ENCODE data around the gene ASB10.

The ASB10 gene, protein sequence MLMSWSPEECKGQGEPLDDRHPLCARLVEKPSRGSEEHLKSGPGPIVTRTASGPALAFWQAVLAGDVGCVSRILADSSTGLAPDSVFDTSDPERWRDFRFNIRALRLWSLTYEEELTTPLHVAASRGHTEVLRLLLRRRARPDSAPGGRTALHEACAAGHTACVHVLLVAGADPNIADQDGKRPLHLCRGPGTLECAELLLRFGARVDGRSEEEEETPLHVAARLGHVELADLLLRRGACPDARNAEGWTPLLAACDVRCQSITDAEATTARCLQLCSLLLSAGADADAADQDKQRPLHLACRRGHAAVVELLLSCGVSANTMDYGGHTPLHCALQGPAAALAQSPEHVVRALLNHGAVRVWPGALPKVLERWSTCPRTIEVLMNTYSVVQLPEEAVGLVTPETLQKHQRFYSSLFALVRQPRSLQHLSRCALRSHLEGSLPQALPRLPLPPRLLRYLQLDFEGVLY

DNA sequence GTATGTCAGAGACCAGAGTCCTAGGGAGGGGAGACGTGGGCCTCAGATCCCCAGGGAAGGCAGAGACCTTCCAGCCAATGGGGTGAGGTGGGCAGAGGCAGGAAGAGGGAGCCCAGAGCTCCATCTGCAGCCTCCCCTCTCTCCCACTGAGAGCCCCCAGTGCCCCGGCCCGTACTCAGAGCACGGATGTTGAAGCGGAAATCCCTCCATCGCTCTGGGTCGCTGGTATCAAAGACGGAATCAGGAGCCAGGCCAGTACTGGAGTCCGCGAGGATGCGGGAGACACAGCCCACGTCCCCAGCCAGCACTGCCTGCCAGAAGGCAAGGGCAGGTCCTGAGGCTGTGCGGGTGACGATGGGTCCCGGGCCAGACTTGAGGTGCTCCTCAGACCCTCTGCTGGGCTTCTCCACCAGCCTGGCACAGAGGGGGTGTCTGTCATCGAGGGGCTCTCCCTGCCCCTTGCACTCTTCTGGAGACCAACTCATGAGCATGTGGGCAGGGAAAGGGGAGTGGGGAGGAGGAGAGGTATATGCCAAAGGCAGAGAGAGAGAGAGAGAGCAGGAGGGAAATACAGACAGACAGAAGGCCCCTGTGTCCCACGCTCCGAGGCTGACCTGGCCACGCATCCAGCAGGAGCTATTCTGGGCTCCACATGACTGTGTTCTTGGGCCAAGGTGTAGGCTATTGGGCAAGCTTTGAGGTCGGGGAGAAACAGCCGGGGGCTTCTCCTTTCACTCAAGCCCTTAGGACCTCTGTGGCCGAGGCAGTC, at the start of gene ASB10:
Gene ASB10, minus strand, starts transcription at position 611 of the 769 bp plus-strand sequence. Its CDS starts 120 bp downstream, at position 491.
- no peak for DNase-seq (ENCODE audit: low read depth in 2 of 2)

DNA sequence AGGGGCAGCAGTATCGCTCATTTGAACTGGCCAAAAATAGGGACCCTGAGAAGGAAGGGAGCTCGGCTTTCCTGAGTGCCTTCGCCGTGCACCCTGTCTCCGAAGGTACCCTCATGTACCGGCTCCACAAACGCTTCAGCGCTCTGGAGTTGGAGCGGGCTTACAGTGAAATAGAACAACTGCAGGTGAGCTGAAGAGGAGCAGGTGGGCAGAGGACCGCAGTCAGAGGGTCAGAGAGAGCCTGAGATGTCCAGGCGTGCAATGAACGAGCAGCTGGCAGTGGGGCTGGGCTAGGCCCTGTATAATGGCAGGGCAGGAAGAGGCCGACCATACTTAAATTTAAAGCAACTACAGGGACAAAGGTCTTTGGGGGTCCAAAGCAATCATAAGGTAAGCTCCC, 49.4 kb upstream of the ASB10 start:
- DNase-seq (ENCODE audit: low read depth in 2 of 2): no peak

DNA sequence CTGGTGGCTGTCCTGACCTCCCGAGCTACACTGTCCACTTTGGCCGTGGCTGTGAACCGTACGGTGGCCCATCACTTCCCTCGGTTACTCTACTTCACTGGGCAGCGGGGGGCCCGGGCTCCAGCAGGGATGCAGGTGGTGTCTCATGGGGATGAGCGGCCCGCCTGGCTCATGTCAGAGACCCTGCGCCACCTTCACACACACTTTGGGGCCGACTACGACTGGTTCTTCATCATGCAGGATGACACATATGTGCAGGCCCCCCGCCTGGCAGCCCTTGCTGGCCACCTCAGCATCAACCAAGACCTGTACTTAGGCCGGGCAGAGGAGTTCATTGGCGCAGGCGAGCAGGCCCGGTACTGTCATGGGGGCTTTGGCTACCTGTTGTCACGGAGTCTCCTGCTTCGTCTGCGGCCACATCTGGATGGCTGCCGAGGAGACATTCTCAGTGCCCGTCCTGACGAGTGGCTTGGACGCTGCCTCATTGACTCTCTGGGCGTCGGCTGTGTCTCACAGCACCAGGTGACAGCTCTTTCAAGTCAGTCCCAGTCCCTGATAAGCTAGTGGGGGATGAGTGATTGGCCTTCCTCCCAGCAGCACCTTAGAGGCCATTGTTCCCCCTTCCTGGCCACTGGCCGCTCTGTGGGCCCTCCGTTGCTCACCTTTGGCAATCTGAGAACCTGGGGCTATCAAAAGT, 48.2 kb upstream of the ASB10 start:
- no peak for DNase-seq (ENCODE audit: low read depth in 2 of 2)

DNA sequence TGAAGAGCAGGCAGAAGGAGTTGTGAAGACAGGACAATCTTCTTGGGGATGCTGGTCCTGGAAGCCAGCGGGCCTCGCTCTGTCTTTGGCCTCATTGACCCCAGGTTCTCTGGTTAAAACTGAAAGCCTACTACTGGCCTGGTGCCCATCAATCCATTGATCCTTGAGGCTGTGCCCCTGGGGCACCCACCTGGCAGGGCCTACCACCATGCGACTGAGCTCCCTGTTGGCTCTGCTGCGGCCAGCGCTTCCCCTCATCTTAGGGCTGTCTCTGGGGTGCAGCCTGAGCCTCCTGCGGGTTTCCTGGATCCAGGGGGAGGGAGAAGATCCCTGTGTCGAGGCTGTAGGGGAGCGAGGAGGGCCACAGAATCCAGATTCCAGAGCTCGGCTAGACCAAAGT, 46.8 kb upstream of the ASB10 start:
- no peak for DNase-seq (ENCODE audit: low read depth in 2 of 2)

DNA sequence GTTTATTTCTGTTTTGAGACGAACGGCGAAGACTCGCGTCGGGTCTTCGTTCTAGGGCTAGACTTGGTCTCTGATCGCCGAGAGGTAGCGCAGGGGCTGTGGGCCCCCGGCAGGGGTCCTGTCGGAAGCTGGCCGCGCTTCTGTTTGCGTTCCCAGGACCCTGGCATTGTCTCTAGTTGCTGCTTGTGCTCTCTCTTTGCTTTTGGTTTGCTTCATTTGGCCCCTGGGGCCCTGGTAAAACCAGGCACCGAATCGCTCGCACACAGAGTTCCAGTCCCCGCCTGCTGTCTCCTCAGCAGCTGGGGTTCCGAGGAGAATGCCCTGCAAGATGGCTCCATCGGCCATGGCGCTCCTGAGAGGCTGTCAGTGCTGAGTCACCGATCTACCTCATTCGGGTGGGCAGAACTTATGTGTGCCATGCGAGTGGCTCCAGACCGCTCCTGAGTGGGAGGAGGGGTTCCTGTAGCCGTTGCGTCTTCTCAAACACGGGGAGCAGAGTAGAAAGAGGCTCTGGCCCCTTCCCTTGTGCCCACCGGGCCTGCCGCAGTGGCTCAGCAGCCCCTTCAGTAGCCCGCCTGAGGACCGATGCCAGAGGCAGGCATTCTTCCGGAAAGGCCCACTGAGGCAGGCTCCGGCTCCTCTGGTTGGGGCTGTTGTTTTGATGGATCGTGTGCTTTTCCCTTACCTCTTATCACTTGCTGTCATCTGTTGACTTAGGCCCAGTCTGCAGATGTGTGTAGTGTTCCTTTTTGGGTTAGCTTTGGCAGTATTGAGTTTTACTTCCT, 46.1 kb upstream of the ASB10 start:
- peak; percentile 68 to 79 for DNase-seq (ENCODE audit: low read depth in 2 of 2)

DNA sequence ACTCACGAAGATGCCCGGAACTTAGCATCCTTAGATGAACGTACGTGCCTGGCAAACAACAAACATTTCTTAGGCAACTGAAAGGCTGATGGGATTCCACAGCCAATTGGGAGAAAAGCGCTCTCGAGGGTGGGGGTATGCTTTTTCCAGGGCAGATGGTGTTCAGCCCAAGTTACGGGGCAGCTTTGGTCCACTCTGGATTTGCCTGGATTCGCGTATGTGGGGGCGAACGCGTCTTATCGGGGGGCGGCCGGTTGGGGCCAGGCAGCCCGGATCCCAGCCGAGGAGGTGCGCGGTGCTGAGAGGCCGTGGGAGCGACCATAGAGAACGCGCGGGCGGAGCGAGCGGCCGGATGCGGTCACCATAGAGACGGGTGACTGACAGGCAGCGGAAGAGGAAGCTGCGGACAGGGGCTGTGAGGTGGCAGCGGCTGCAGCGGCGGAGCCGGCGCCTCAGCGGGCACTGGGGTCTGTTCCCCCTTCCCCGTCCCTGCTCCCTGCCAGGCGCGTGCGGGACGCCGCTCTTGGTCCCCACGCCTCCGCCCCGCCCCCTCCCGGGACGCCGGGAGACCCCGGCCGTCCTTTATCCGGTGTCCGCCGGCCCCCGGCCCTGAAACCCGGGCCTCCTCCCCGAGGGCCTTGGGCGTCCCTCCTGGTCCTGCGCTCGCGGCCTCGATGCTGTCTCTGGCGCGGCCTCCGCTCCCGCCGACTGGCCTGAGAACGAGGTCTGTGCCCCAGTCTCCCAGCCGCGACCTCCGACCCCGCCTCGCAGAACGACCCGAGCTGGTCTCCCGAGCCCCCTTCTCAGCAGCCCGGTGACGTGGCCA, 45.3 kb upstream of the ASB10 start, which contains the start of gene CHPF2:
Gene CHPF2, plus strand, starts transcription at position 393 of the 826 bp plus-strand sequence. CDS start 1,529 bp downstream, outside the sequence.
- peak; percentile 88 to 90 for DNase-seq (ENCODE audit: low read depth in 2 of 2)

DNA sequence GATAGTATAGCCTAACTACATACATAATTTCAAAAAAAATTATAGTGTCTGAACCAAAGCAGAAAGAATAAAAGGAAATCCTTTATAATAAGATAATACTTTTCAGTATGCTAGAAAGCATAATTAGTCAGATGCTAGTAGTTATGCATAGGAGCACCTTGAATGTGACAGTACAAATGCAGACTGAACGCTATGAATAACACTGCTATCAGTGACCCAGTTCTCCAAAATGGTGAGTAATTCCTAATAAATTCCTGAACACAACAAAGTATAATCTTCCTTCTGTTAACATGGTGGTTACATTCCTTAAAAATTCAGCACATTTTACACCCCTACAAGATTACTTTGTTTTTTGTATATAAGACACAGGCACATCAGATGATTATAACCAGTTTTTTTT, 44.0 kb upstream of the ASB10 start:
- DNase-seq (ENCODE audit: low read depth in 2 of 2): no peak

DNA sequence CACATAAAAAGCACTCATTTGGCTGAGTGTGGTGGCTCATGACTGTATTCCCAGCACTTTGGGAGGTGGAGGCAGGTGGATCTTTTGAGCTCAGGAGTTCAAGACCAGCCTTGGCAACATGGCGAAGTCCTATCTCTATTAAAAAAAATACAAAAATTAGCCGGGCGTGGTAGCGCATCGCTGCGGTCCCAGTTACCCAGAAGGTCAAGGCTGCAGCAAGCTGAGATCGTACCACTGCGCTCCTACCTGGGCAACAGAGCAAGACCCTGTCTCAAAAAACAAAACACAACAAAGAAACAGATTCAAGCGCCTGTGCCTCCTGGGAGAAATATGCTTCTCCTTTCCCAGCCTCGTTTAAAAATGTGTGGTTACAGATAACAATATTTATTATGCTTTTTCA, 42.2 kb upstream of the ASB10 start:
- DNase-seq (ENCODE audit: low read depth in 2 of 2): no peak

DNA sequence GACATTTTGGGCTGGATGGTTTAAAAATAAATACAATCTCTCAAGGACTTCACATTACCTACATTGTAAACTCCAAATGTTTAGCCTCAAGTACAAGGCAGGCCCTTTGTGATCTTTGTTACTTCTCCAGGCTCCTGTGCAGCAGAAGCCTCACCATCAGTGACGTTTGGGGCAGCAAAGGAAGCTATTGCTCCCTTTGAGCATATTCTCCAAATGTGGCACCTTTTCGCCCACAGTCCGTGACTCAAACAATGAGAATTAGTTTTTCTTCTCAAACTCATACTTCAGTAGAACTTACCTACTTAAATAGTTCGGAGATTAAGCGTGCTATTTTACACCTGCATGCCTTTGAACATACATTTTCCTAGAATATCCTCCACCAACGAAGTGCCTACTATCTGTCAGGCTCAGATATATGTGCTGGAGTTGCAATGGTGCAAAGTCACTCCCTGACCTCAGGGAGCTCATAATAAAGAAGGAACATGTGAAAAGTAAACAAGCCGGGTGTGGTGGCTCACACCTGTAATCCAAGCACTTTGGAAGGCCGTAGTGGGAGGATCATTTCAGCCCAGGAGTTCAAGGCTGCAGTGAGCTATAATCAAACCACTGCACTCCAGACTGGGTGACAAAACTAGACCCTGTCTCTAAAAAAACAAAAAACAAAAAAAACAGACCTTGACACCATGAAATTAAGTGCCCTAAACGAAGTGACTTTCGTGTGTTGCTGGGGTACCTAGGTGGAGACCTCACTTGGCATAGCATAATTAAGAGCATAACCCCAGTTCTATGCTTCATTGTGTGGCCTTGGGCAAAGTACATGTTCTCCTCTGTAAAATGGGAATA, 41.2 kb upstream of the ASB10 start:
- no peak for DNase-seq (ENCODE audit: low read depth in 2 of 2)

DNA sequence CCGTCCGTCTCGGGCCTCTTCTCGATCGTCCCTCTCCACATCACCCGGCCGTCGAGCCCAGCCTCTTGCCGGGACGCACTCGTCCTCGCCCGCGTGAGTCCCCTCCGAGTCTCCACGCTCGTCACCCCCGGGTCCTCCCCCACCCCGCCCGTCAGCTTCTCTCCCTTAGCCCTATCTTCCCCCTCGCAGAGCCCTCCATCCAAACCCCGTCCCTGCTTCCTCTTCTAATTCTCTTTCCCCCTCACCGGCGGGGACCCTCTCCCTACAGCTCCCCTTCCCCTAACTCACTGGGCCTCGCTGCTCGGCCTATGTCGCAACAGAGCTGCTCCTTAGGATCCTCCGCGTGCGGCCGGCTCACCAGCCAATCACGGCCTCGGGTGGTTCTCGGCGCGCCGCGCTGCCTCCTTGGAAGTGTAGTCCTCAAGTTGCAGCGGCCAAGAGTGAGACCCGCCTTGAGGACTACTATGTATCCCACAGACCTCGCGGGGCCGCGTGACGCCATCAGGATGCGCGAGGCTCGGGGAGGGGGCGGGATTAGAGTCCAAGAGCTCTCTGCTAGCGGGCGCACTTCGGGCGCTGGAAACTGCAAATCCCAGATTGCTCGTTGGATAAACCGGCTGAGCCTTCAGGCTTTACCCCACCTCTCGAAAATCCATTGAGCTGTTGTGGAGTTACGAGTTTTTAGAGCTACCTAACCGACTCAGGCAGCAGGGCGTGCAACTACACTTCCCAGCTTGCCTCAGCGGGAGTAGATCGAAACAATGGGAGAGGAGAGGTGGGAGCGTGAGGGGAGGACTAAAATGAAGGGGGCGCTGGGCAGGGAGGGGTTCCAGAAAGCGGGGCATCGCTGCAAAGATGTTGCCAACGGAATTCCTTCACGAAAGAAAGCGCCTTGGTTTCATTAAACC, 40.1 kb upstream of the ASB10 start, which contains the start of gene ABCF2:
Gene ABCF2, minus strand, starts transcription at position 331 of the 908 bp plus-strand sequence. CDS start 747 bp downstream, outside the sequence.
- peak; percentile 95 to 97 for DNase-seq (ENCODE audit: low read depth in 2 of 2)

DNA sequence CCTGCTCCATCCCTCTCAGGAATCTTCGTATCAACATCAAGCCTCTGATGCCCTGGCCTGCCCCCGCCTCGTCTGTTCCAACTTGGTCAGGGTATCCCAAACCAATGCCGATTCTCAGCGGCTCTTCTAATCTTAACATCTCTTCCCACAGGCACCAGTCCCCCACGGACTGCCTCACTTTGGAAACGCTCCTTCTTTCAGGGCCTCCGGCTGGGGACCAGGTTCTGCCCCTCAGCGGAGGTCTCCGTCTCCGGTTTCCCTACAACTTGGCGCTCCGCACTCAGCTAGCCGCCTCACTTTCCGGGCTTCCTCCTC, 39.5 kb upstream of the ASB10 start:
- no peak for DNase-seq (ENCODE audit: low read depth in 2 of 2)

DNA sequence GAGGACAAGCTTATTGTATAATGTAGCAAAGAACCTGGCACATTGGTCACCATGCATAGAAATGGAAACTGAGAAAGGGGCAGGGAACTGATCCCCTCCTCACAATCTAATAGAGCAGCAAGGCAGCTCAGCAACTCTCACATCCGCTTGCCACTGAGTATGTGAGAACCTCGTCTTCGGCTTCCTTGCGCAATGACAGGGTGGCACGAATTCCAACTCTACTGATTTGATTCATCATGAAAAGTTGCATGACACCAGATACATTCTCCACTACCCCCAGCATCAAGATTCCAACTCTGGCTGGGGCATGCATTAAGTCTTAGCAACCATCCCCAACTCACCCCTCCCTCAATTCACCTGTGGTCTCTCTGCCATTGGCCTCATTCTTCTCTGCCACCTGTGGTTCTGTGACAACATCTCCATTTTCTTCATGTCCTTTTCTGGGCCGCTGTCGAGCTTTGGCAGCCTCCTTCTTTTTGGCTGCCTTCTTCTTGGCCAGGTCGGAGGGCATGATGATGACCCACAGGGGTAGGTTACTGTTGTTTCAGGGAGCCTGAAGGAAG, 39.0 kb upstream of the ASB10 start:
- no peak for DNase-seq (ENCODE audit: low read depth in 2 of 2)

DNA sequence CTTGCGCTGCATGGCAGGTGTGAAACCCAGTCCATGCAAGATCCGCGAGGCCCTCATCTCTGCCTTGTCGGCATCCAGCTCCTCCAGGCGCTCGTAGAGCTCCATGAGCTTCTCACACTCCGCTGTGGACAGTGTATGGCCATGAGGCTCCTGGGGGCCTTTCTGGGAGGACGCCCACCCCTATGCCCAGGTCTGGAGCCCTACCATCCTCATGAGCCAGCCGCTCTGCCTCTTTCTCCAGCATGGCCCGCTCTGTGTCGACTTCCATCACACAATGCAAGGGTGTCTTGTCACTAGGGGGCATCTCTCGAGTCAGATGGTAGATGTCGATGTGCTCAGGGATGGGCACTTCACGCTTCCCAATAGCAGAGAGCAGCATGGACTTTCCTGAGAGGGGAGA, 36.7 kb upstream of the ASB10 start:
- no peak for DNase-seq (ENCODE audit: low read depth in 2 of 2)

DNA sequence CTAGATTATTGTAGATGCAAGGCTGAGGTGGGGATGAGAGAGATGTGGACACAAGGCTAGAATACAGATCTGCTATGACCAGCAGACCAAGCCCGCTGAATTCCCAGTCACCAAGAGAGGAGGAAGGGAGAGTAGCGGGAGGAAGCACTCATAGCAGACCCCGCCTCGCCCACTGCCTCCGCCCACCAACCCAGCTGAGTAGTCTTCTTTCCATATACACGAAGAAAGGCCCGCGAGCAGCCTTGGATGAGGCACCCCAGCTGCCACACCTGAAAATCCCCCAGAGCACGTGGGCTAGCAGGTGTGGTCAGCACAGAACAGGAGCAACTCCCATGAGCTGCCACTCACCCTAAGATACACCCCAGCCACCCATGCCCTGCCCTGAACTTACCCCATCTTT, 31.1 kb upstream of the ASB10 start:
- DNase-seq (ENCODE audit: low read depth in 2 of 2): no peak

DNA sequence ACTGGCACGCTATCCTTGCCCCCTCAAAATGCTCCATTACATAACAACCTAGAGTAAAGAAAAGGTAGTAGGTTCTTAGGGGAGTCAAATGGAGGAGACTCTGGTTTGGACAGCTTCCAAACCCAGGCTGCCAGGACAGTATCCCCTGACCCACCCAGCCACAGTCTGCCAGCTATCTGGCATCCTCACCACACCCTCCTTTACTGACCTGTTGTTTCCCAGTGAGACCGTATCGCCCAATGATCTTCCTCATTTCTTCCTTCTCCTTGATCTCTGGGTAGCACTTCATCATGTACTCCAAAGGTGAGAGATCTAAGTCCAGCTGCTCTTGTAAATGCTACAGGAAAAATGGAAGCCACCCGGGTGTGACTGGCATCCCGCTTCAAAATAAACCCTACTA, 28.3 kb upstream of the ASB10 start:
- DNase-seq (ENCODE audit: low read depth in 2 of 2): no peak

DNA sequence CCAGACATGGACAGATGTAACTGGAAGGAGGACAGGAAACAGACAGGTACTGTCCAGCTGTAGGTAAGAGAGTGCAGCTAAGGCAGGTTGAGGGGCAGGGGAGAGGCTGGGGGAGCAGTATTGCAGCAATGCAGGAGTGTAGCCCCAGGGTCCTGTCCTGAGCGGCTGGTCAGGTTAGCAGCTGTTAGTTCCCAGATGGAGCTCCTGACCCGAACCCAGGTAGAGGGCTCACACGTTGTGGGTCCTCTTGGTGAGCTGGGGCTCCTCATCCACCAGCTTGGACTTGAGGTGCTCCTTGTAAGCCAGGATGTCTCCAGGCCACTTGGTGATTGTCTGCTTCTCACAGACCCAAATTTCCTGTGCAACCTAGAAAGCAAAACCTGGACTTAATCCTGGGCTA, 26.8 kb upstream of the ASB10 start:
- no peak for DNase-seq (ENCODE audit: low read depth in 2 of 2)

DNA sequence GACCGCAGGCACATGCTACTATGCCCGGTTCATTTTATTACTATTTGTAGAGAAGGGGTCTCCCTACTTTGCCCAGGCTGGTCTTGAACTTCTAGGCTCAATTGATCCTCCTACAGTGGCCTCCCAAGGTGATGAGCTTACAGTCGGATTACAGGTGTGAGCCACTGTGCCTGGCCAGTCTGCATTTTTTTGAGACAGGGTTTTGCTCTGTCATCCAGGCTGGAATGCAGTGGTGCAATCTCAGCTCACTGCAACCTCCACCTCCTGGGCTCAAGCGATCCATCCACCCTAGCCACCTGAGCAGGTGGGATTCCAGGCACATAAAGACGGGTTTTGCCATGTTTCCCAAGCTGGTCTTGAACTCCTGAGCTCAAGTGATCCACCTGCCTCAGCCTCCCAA, 25.6 kb upstream of the ASB10 start:
- no peak for DNase-seq (ENCODE audit: low read depth in 2 of 2)

DNA sequence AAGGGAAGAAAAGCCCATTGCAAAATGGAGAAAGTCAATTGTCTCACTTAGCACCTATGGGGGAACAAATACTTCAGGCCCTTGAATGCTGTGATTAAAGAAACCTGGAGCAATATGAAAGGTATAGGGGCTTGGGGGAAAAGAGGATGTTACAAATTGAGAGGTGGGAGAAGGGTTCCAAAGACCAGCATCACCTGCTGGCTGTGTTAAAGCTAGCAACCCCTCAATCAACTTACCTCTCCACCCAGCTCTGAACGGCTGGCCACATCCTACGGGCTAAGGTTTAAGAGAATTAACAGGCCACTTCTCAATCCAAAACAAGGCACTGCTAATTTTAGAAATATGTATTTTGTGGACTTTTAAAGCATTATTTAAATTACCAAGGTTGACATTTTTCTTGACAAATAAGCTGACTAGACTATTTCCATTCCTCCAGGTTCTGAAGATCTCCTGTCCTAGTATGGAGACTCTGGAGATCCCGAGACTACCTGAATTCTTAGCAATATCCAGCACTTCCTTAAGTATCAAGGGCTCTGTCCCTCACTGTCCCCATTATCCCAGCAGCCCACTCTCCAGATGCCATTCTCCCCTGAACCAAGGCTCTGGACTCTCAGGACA, 24.2 kb upstream of the ASB10 start:
- DNase-seq (ENCODE audit: low read depth in 2 of 2): no peak

Data from stimulated activated CD8-positive, alpha-beta memory T cell treated with anti-CD3 and anti-CD28 coated beads, Interleukin-15, amount 100 ng/mL, for 48 hours (primary cell).